Neural cell (in vitro differentiated cells): Measurements from ENCODE around the gene HDLBP. TPM values are rescaled to one million over a fixed set of nuclear protein-coding genes. Genes with fewer than 3 reads are reported as not detected.
"Not testable (repeated sequence)": the region's sequence is repeated elsewhere in the genome, so short reads cannot be mapped to it uniquely, and the experiment has no call there.

Source experiments
- H2AFZ ChIP-seq: fragments of 200-600, 300-800 bp; sonication (generic), shearing (Covaris generic); 2 replicates; pipeline ENCODE4 v1.6.0; 2014; ENCODE audit warnings: low read depth, mild to moderate bottlenecking, antibody characterized with exemption, low read length, moderate library complexity
- H3F3A ChIP-seq: fragments of 200-600 bp; shearing (Covaris generic); 2 replicates; pipeline ENCODE4 v1.6.1; 2016; ENCODE audit warnings: mild to moderate bottlenecking, moderate library complexity, mixed read lengths, antibody characterized with exemption, low read length; ENCODE audit not compliant: insufficient read depth, poor library complexity, severe bottlenecking
- H3K27ac ChIP-seq: fragments of 200-600, 300-800 bp; sonication (generic), shearing (Covaris generic); 2 replicates; pipeline ENCODE4 v1.5.1; 2014; ENCODE audit warnings: mild to moderate bottlenecking, low read length, moderate library complexity
- H3K27me3 ChIP-seq: fragments of 300-800, 200-600 bp; sonication (generic), shearing (Covaris generic); 2 replicates; pipeline ENCODE4 v1.6.0; 2014; ENCODE audit warnings: mild to moderate bottlenecking, low read depth, low read length, moderate library complexity; ENCODE audit not compliant: insufficient read depth
- H3K36me3 ChIP-seq: fragments of 300-800, 200-600 bp; sonication (generic), shearing (Covaris generic); 2 replicates; pipeline ENCODE4 v1.5.1; 2014; ENCODE audit warnings: mild to moderate bottlenecking, antibody characterized with exemption, low read length, moderate library complexity; ENCODE audit not compliant: insufficient read depth
- H3K4me2 ChIP-seq: fragments of 300-800, 200-600 bp; sonication (generic), shearing (Covaris generic); 2 replicates; pipeline ENCODE4 v1.6.0; 2014; ENCODE audit warnings: mild to moderate bottlenecking, low read length
- H3K4me3 ChIP-seq: fragments of 300-800, 200-600 bp; sonication (generic), shearing (Covaris generic); 2 replicates; pipeline ENCODE4 v1.5.1; 2014; ENCODE audit warnings: mild to moderate bottlenecking, low read length, moderate library complexity
- H3K79me2 ChIP-seq: fragments of 200-600 bp; shearing (Covaris generic); replicated peaks from 2 replicates; pipeline ENCODE4 v1.6.0; 2014; ENCODE audit warnings: mild to moderate bottlenecking, low read length, moderate library complexity; ENCODE audit not compliant: insufficient read depth
- H3K9ac ChIP-seq: fragments of 300-800, 200-600 bp; sonication (generic), shearing (Covaris generic); 2 replicates; pipeline ENCODE4 v1.6.1; 2016; ENCODE audit warnings: mild to moderate bottlenecking, low read length, mixed read lengths
- H3K9me2 ChIP-seq: fragments of 200-600 bp; shearing (Covaris generic); 2 replicates; pipeline ENCODE4 v1.6.1; 2016; ENCODE audit warnings: mild to moderate bottlenecking, low read length, mixed read lengths; ENCODE audit not compliant: insufficient read depth
- H3K9me3 ChIP-seq: fragments of 200-600, 300-800 bp; sonication (generic), shearing (Covaris generic); 2 replicates; pipeline ENCODE4 v1.6.1; 2016; ENCODE audit warnings: mild to moderate bottlenecking, mixed run types, low read length, moderate library complexity, mixed read lengths
- H4K20me1 ChIP-seq: fragments of 200-600 bp; shearing (Covaris generic); 2 replicates; pipeline ENCODE4 v1.6.1; 2016; ENCODE audit warnings: mild to moderate bottlenecking, mixed run types; ENCODE audit not compliant: insufficient read depth
- CTCF ChIP-seq: fragments of 450-650 bp; IDR thresholded peaks from 2 replicates; pipeline ENCODE4 v1.5.1; 2014; ENCODE audit warnings: antibody characterized with exemption, mild to moderate bottlenecking, moderate library complexity; ENCODE audit not compliant: poor library complexity, severe bottlenecking
- EP300 ChIP-seq: fragments of 450-650 bp; conservative IDR thresholded peaks from 2 replicates; pipeline ENCODE4 v1.6.1; 2014; ENCODE audit warnings: antibody characterized with exemption, mild to moderate bottlenecking, moderate library complexity; ENCODE audit not compliant: poor library complexity, severe bottlenecking
- EZH2 ChIP-seq: fragments of 200-600, 300-800 bp; shearing (Covaris generic), sonication (generic); IDR thresholded peaks from 2 replicates; pipeline ENCODE4 v1.6.1; 2014; ENCODE audit warnings: antibody characterized with exemption, low read length, borderline replicate concordance, mild to moderate bottlenecking; ENCODE audit not compliant: insufficient read depth, poor library complexity, severe bottlenecking
- MXI1 ChIP-seq: fragments of 450-650 bp; conservative IDR thresholded peaks from 2 replicates; pipeline ENCODE4 v1.6.1; 2014; ENCODE audit warnings: antibody characterized with exemption, mild to moderate bottlenecking; ENCODE audit not compliant: poor library complexity, severe bottlenecking
- POLR2AphosphoS5 ChIP-seq: IDR thresholded peaks from 2 replicates; pipeline ENCODE4 v1.6.1; 2012
- RAD21 ChIP-seq: fragments of 450-650 bp; conservative IDR thresholded peaks from 2 replicates; pipeline ENCODE4 v1.6.1; 2014; ENCODE audit warnings: antibody characterized with exemption, mild to moderate bottlenecking, moderate library complexity
- REST ChIP-seq: IDR thresholded peaks from 2 replicates; pipeline ENCODE4 v1.6.1; 2012; ENCODE audit warnings: borderline replicate concordance
- SMC3 ChIP-seq: fragments of 450-650 bp; conservative IDR thresholded peaks from 2 replicates; pipeline ENCODE4 v1.6.1; 2014; ENCODE audit warnings: antibody characterized with exemption, mild to moderate bottlenecking, moderate library complexity; ENCODE audit not compliant: poor library complexity
- TAF1 ChIP-seq: IDR thresholded peaks from 2 replicates; pipeline ENCODE4 v1.6.1; 2012; ENCODE audit warnings: low read depth
- polyA plus RNA-seq: library from polyadenylated mRNA; depleted of rRNA; stranded (reverse); fragments of >200 nt; gene quantifications from 2 replicates; pipeline ENCODE4 v1.2.3, GENCODE V29; 2014

HDLBP gene
- polyA plus RNA-seq, 1 donor from 2014 or later = 61.9 TPM

GRCh38 chr2:241279828-241280227 is 35.6 kb downstream of the HDLBP start:
- Histone ChIP-seq H2AFZ (no peak overlapping the region), H3K4me2 (no peak overlapping the region), H3K27ac (no peak overlapping the region), H3K9me3 (peaks cover 6% of the 10 kb centered on the region), H3K27me3 (no peaks in the 10 kb centered on the region), H3K9ac (no peak overlapping the region), H3K4me3 (no peak overlapping the region), H3K79me2 (peaks cover 12% of the 10 kb centered on the region), H3K36me3 (no peaks in the 10 kb centered on the region), H3K9me2 (no peaks in the 10 kb centered on the region), H4K20me1 (no peaks in the 10 kb centered on the region), H3F3A (no peaks in the 10 kb centered on the region)
- TF ChIP-seq REST (no peak), RAD21 (no peak), POLR2AphosphoS5 (no peak), EZH2 (no peak), SMC3 (no peak), EP300 (no peak), TAF1 (no peak), MXI1 (no peak), CTCF (no peak)

GRCh38 chr2:241279413-241279812 is 36.1 kb downstream of the HDLBP start:
- Histone ChIP-seq H4K20me1 (no peaks in the 10 kb centered on the region), H3K27ac (no peak overlapping the region), H3K9me2 (no peaks in the 10 kb centered on the region), H3F3A (no peaks in the 10 kb centered on the region), H3K9ac (no peak overlapping the region), H3K27me3 (no peaks in the 10 kb centered on the region), H3K79me2 (peaks cover 12% of the 10 kb centered on the region), H3K4me2 (no peak overlapping the region), H2AFZ (no peak overlapping the region), H3K36me3 (no peaks in the 10 kb centered on the region), H3K9me3 (peaks cover 6% of the 10 kb centered on the region), H3K4me3 (no peak overlapping the region)
- TF ChIP-seq EP300 = no peak
- no peak for TF ChIP-seq EZH2
- no peak for TF ChIP-seq TAF1
- TF ChIP-seq CTCF = no peak
- no peak for TF ChIP-seq POLR2AphosphoS5
- no peak for TF ChIP-seq MXI1
- TF ChIP-seq RAD21 = no peak
- no peak for TF ChIP-seq SMC3
- no peak for TF ChIP-seq REST

- not testable (repeated sequence) for H3K36me3 ChIP-seq, H3K9me2 ChIP-seq, H2AFZ ChIP-seq, H3K9me3 ChIP-seq, H3K4me3 ChIP-seq, H3K4me2 ChIP-seq, H3F3A ChIP-seq, H4K20me1 ChIP-seq, H3K9ac ChIP-seq, H3K27me3 ChIP-seq, H3K27ac ChIP-seq
- peaks cover 12% of the 10 kb centered on the region for H3K79me2 ChIP-seq
These were observed 37.2 kb downstream of the HDLBP start for GRCh38 chr2:241278306-241278705.
